ENCODE results near the gene MEGF10. TPM values are rescaled to one million over a fixed set of nuclear protein-coding genes. Genes with fewer than 3 reads are reported as not detected.

The MEGF10 gene
- total and polyA plus RNA-seq, 2 of the 8 experiments (the other 6 are each of a cell fraction or from before 2014, with no cell fraction given), result 38.2 to 53.1 TPM

GRCh38 chr5:127426661-127427060 lies 136.1 kb downstream of the MEGF10 start (continued):
- TF ChIP-seq CHD7 (IDR thresholded peaks at IDR 0.05; ENCODE audit: insufficient replicate concordance, low read length), result no peak
- no peak for TF ChIP-seq TAF7 (optimal IDR thresholded peaks at IDR 0.05; ENCODE audit: borderline replicate concordance, low read depth, low read length)
- TF ChIP-seq USF2 (IDR thresholded peaks at IDR 0.05; ENCODE audit: low read length), result no peak
- TF ChIP-seq HDAC6 (IDR thresholded peaks at IDR 0.05; ENCODE audit: low read depth, low read length), result no peak
- TF ChIP-seq TEAD4 (IDR thresholded peaks at IDR 0.05; ENCODE audit: low read depth, low read length), result no peak
- TF ChIP-seq TAF1 (IDR thresholded peaks at IDR 0.05; ENCODE audit: low read depth, low read length), result no peak
- no peak for TF ChIP-seq CTCF (IDR thresholded peaks at IDR 0.05; ENCODE audit: control extremely low read depth in 1 of 3, insufficient read depth in 1 of 3, low read depth in 1 of 3, low read length in 3 of 3)
- TF ChIP-seq EGR1 (IDR thresholded peaks at IDR 0.05; ENCODE audit: borderline replicate concordance, low read depth, low read length), result no peak

Measured in H1 (cell line).